Brain pericyte (primary cell): ENCODE results near the gene KLRF1.
A peak's percentile ranks its signal among the peaks of the same experiment; 100 is the strongest.
"Not testable (repeated sequence)": the region's sequence is repeated elsewhere in the genome, so short reads cannot be mapped to it uniquely, and the experiment has no call there.

Experiments
- DNase-seq: peaks from one replicate; pipeline ENCODE4 v3.0.0-alpha.2; 2012; ENCODE audit warnings: low read depth, low spot score

KLRF1 gene

DNA sequence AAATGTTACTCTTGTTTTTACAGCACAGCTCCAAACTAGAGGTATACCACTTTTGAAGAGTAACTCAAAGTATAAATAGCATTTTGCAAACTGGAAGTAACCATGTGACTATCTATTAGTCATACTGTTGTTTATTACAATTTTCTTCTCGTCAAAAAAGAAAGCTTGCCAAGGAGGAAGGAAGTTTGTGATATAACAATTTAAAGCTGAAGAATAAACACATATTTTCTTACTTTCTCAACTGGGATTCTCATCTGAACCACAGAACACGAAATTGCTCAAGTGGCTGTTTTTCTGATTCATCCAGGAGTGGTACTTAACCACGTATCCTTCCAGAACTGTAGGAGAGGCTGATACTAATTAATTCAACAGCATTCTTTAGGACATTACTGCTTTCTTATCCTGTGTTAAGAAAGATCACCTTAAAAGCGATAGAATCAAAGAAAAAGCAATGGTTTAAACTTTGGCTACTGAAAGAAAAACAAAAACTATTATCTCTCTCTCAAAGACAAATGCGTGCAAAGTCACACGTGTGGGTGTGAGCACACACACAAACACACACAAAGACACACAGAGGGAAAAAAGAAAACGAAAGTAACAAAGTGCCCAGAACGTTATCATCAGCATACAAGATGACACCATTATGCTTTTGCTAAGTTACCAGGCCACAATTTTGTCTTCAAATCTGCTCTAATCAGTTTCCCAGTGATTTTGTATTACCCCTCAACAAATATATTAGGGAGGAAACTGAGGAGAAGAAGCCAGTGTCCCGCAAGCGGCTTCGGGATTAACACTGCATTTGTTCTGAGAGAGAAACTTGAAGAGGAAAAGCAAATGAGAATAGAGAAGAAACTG, 42.3 kb downstream of the KLRF1 start, which contains the start of gene CLEC2B:
Gene CLEC2B, minus strand, starts transcription at position 48 of the 855 bp plus-strand sequence.
- DNase-seq, result peak; percentile 33

DNA sequence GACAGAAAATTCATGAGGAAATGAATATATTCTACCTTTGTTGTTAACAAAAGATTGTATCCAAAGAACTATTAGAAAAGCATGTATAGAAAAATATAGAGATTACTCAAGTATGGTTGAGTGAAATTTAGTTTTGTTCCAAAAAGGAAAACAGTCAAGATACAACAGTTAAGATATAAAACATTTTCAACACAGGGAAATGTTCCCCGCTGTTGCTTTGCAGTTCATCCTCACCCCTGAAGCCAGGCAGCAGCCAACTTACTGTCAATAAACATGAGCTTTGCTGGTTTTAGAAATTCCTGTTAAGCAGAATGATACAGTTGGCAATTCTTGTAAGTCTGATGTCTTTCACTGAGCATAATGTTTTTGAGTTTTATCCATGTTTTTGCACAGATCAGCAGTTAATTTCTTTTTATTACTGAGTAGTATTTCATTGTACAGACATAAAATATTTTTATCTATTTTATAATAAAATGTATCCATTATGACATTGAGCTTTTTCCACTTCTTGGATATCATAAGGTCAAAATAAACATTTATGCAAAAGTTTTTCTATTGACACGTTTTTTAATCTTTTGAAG, 43.1 kb downstream of the KLRF1 start:
- peak; percentile 8 for DNase-seq

DNA sequence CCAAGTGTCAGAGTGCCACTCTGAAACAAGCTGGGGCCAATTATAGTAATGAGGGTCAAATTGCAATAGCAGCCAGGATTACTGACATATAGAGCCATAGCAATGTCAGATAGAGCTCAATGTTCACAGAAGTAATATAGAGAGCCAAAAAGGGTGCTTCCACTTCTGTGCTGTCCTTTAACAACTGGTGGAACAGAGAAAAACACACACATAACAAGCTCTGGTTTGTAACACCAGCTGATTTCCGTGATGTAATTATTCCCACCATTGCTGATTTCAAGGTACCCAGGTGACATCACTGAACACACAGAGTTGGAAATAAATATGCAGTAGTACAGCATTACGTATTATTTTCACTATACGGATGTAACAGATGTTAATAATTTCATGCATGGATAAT, 44.9 kb downstream of the KLRF1 start:
- DNase-seq, result no peak

DNA sequence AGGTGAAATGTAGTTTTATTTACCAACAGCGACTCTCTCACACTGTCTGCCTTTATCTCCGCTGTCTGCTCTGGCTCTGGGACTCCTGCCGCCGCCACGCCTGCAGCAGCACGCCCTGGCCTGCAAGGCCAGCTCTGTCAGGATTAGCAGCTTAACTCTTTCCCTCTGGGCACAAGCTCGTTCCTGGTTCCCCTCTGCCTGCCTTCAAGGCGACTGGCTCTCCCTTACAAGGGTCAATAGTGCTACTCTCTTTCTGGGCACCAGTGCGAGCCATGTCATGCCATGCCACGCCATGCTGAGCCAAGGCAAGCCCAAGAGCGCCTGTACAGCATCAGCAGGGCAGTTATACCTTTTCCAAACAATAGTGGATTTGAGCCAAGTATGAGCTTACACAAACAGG, 45.5 kb downstream of the KLRF1 start:
- no peak for DNase-seq

DNA sequence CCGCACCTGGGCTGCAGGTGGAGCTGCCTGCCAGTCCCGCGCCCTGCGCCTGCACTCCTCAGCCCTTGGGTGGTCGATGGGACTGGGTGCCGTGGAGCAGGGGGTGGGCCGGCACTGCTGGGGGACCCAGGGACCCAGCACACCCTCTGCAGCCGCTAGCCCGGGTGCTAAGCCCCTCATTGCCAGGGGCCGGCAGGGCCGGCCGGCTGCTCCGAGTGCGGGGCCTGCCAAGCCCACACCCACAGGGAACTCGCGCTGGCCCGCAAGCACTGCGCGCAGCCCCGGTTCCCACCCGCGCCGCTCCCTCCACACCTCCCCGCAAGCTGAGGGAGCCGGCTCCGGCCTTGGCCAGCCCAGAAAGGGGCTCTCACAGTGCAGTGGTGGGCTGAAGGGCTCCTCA, 48.8 kb downstream of the KLRF1 start:
- DNase-seq, result not testable (repeated sequence)

DNA sequence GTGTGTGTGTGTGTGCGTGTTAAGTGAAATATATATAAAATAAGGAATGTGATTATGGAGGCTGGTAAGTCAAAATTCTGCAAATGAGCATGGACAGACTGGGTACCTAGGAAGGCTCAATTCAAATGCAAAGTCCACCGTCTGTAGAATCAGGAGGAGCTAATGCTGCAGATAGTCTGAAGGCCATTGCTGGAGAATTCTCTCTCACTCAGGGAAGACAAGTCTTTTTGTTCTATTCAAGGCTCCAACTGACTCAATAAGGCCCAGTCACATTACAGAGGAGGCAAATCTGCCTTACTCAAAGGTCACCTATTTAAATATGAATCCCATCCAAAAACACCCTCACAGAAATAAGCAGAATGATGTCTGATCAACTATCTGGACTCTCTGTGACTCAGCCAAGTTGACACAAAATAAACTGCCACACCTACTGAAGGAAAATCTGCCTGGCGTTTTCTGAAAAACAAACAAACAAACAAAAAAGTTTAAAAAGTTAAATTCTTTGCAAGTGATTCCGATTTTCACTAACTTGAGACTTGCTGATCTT, 53.3 kb downstream of the KLRF1 start:
- DNase-seq, result no peak

DNA sequence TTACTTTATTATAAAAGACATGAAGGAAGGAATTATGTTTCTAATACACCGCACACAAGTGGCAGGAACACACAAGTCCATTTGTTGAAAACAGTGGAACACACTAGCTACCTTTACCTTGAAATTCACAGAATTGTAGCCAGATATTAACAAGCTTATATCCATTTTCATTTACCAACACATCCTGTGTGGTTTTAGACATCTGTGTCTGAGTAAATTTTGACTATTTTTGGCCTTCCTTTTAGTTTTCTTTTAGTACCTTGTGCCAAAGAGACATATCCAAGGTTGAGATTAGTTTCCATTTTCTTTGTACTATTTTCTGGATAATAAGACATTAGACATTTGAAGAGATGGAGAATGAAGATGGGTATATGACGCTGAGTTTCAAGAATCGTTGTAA, 54.0 kb downstream of the KLRF1 start, which contains the start of gene KLRF2:
Gene KLRF2, plus strand, starts transcription at position 244 of the 400 bp plus-strand sequence. Its CDS starts 107 bp downstream, at position 351.
- no peak for DNase-seq

DNA sequence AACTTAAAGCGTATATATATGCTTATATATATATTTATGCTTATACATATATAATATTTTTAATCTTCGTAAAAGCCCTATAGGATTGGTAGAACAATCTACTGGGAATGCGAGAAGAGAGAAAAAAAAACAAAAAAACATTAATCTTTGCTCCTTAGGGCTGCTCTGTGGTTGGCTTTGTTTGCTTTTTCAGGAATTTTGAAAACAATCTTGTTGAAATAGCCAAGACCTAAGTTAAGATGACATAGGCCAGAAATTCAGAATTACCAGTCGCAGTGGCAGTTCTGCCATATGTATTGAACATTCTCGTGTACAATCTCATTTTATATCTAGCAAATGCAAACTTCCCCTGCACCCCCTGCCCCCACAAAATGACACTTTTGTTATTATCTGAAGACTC, 54.7 kb downstream of the KLRF1 start:
- DNase-seq, result peak; percentile 12

DNA sequence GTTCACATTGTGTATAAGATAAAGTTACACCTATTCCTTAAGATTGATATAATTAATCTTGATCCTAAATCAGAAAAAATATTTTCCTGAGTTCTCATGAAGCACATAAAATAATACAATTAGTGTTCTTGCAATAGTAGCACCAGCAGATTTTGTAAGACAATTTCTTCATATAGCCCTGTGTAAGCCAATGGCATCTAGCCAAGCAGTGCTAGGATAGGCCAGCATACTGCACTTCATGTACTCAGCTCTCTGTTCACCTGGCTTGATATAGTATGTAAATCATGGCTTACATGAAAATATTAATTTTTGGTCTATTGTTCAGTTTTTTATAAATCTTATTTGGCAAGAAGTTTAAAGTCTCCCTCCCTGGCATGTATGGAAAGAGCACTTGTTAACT, 55.9 kb downstream of the KLRF1 start:
- DNase-seq, result no peak

DNA sequence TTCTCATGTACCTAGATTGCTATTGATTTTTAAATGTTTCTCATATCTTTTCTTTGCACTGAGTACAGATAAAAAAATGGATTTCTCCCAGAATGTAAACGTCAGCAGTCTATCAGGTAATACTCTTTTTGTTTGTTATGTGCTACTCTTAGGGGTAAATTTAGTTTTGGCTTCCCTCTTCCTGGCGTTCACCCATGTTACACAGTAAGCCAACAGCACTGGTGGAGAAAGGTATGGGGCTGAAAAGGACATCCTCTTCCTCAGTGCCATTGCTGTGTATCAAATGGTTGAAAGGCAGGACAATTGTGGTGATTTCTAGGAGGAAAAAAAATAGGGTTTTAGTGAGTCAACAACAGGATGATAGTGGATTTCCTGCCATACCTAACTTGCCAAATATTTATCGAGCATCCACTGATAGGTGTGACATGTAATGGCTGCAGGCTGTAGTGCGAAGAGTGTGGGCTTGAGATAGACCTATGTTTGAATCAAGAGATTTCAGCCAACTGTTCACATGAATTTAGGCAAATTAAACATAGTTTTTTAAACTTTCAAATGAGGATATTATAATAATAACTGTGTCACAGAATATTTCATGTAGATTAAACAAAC, 61.5 kb downstream of the KLRF1 start:
- no peak for DNase-seq
